Activated naive CD4-positive, alpha-beta T cell treated with anti-CD3 and anti-CD28 coated beads, Interleukin-2, amount 10 ng/mL, durations not matched to agents 7 days and 5 days (primary cell): Measurements from ENCODE around the gene NFATC2.

Source experiments
- CTCF ChIA-PET: fragments of 350-600 bp; sonication (Branson Sonifier 250); formaldehyde crosslinking; loops from one replicate; lab custom pipeline; 2021; ENCODE audit warnings: antibody characterized with exemption; lab: Charles Lee
- DNase-seq: peaks from one replicate; pipeline ENCODE4 v3.0.0-alpha.2; 2020
- H3K27ac Mint-ChIP-seq: one replicate; pipeline ENCODE4 v1.8.0; 2021; ENCODE audit warnings: mild to moderate bottlenecking, moderate library complexity, mixed read lengths
- H3K27me3 Mint-ChIP-seq: one replicate; pipeline ENCODE4 v1.8.0; 2021; ENCODE audit warnings: mild to moderate bottlenecking, mixed read lengths
- H3K36me3 Mint-ChIP-seq: one replicate; pipeline ENCODE4 v1.8.0; 2021; ENCODE audit warnings: mixed read lengths
- H3K4me1 Mint-ChIP-seq: one replicate; pipeline ENCODE4 v1.8.0; 2021; ENCODE audit warnings: mixed read lengths
- H3K4me3 Mint-ChIP-seq: one replicate; pipeline ENCODE4 v1.8.0; 2021; ENCODE audit warnings: mild to moderate bottlenecking, moderate library complexity, mixed read lengths
- H3K9me3 Mint-ChIP-seq: one replicate; pipeline ENCODE4 v1.8.0; 2021; ENCODE audit warnings: mixed read lengths

Gene NFATC2

GRCh38 chr20:51529081-51529681 is 13.3 kb downstream of the NFATC2 start:
- DNase-seq = no peak
- peaks cover 41% of the 10 kb centered on the region for H3K36me3 Mint-ChIP-seq
- peaks cover 98% of the 10 kb centered on the region for H3K4me1 Mint-ChIP-seq
- no peaks in the 10 kb centered on the region for H3K27me3 Mint-ChIP-seq
- no peaks in the 10 kb centered on the region for H3K9me3 Mint-ChIP-seq
- H3K27ac Mint-ChIP-seq = peak overlapping the region; percentile 71
- peak overlapping the region; percentile 14 for H3K4me3 Mint-ChIP-seq
- CTCF ChIA-PET = interaction anchor here (0.8 to 1.6 kb wide), 3 partner anchors 9 to 68 kb away, joined by 3 to 5 read pairs (median 3); no protein-coding TSS in a partner anchor

- Mint-ChIP-seq H3K4me3 (peak overlapping the region; percentile 14), H3K9me3 (no peaks in the 10 kb centered on the region), H3K27me3 (no peaks in the 10 kb centered on the region), H3K36me3 (peaks cover 41% of the 10 kb centered on the region), H3K4me1 (peaks cover 94% of the 10 kb centered on the region), H3K27ac (peak overlapping the region; percentile 71)
- CTCF ChIA-PET = interaction anchor here (0.5 to 1.6 kb wide), 3 partner anchors 9 to 1309 kb away, joined by 3 to 5 read pairs (median 3); no protein-coding TSS in a partner anchor
- DNase-seq = peak; percentile 49
Observed at GRCh38 chr20:51528263-51529027, 14.1 kb downstream of the NFATC2 start.

- CTCF ChIA-PET = interaction anchor here (1.1 to 2.0 kb wide), 2 partner anchors 13 to 14 kb away, joined by 4 to 6 read pairs; no protein-coding TSS in a partner anchor
- peaks cover 42% of the 10 kb centered on the region for H3K36me3 Mint-ChIP-seq
- H3K27me3 Mint-ChIP-seq = no peaks in the 10 kb centered on the region
- DNase-seq = no peak
- H3K27ac Mint-ChIP-seq = peak overlapping the region; percentile 84
- peaks cover 87% of the 10 kb centered on the region for H3K4me1 Mint-ChIP-seq
- H3K9me3 Mint-ChIP-seq = no peaks in the 10 kb centered on the region
- H3K4me3 Mint-ChIP-seq = no peak overlapping the region
Observed at GRCh38 chr20:51526754-51527153, 15.8 kb downstream of the NFATC2 start.

GRCh38 chr20:51526106-51526470 is 16.4 kb downstream of the NFATC2 start:
- peaks cover 40% of the 10 kb centered on the region for H3K36me3 Mint-ChIP-seq
- CTCF ChIA-PET = interaction anchor here (1.1 to 2.0 kb wide), 2 partner anchors 13 to 15 kb away, joined by 4 to 6 read pairs; no protein-coding TSS in a partner anchor
- H3K4me1 Mint-ChIP-seq = peaks cover 83% of the 10 kb centered on the region
- peak overlapping the region; percentile 84 for H3K27ac Mint-ChIP-seq
- H3K4me3 Mint-ChIP-seq = peak overlapping the region; percentile 54
- H3K27me3 Mint-ChIP-seq = no peaks in the 10 kb centered on the region
- H3K9me3 Mint-ChIP-seq = no peaks in the 10 kb centered on the region
- no peak for DNase-seq

GRCh38 chr20:51525241-51526105 is 17.0 kb downstream of the NFATC2 start:
- CTCF ChIA-PET = interaction anchor here (2.0 kb wide), 1 partner anchor 16 kb away, joined by 6 read pairs; no protein-coding TSS in a partner anchor
- peaks cover 39% of the 10 kb centered on the region for H3K36me3 Mint-ChIP-seq

GRCh38 chr20:51523276-51524013 is 19.1 kb downstream of the NFATC2 start:
- H3K4me3 Mint-ChIP-seq = no peak overlapping the region
- peaks cover 49% of the 10 kb centered on the region for H3K36me3 Mint-ChIP-seq
- H3K9me3 Mint-ChIP-seq = no peaks in the 10 kb centered on the region
- peaks cover 62% of the 10 kb centered on the region for H3K4me1 Mint-ChIP-seq
- CTCF ChIA-PET = no interaction called here
- no peak overlapping the region for H3K27ac Mint-ChIP-seq
- no peaks in the 10 kb centered on the region for H3K27me3 Mint-ChIP-seq
- no peak for DNase-seq

More at GRCh38 chr20:51525241-51526105, 17.0 kb downstream of the NFATC2 start:
- no peaks in the 10 kb centered on the region for H3K9me3 Mint-ChIP-seq
- peak; percentile 50 for DNase-seq
- peak overlapping the region; percentile 84 for H3K27ac Mint-ChIP-seq
- H3K4me1 Mint-ChIP-seq = peaks cover 77% of the 10 kb centered on the region
- H3K27me3 Mint-ChIP-seq = no peaks in the 10 kb centered on the region
- H3K4me3 Mint-ChIP-seq = peak overlapping the region; percentile 54

GRCh38 chr20:51522207-51522606 is 20.3 kb downstream of the NFATC2 start:
- DNase-seq = no peak
- peaks cover 56% of the 10 kb centered on the region for H3K36me3 Mint-ChIP-seq
- no peak overlapping the region for H3K27ac Mint-ChIP-seq
- peaks cover 61% of the 10 kb centered on the region for H3K4me1 Mint-ChIP-seq
- H3K9me3 Mint-ChIP-seq = no peaks in the 10 kb centered on the region
- H3K4me3 Mint-ChIP-seq = no peak overlapping the region
- no peaks in the 10 kb centered on the region for H3K27me3 Mint-ChIP-seq
- CTCF ChIA-PET = interaction anchor here (0.6 kb wide), 1 partner anchor 87 kb away, joined by 3 read pairs; no protein-coding TSS in a partner anchor

- H3K9me3 Mint-ChIP-seq = no peaks in the 10 kb centered on the region
- H3K27me3 Mint-ChIP-seq = no peaks in the 10 kb centered on the region
- no peak overlapping the region for H3K27ac Mint-ChIP-seq
- CTCF ChIA-PET = no interaction called here
- peaks cover 78% of the 10 kb centered on the region for H3K36me3 Mint-ChIP-seq
- H3K4me3 Mint-ChIP-seq = no peak overlapping the region
- DNase-seq = no peak
- peaks cover 67% of the 10 kb centered on the region for H3K4me1 Mint-ChIP-seq
Observed at GRCh38 chr20:51517839-51518238, 24.7 kb downstream of the NFATC2 start.

- no peaks in the 10 kb centered on the region for H3K9me3 Mint-ChIP-seq
- peaks cover 77% of the 10 kb centered on the region for H3K36me3 Mint-ChIP-seq
- CTCF ChIA-PET = no interaction called here
- H3K4me3 Mint-ChIP-seq = no peak overlapping the region
- H3K27me3 Mint-ChIP-seq = no peaks in the 10 kb centered on the region
- DNase-seq = no peak
- no peak overlapping the region for H3K27ac Mint-ChIP-seq
- peaks cover 69% of the 10 kb centered on the region for H3K4me1 Mint-ChIP-seq
Observed at GRCh38 chr20:51516855-51517254, 25.7 kb downstream of the NFATC2 start.

GRCh38 chr20:51514836-51515235 is 27.7 kb downstream of the NFATC2 start:
- Mint-ChIP-seq H3K9me3 (no peaks in the 10 kb centered on the region), H3K27me3 (no peaks in the 10 kb centered on the region), H3K36me3 (peaks cover 82% of the 10 kb centered on the region), H3K27ac (peak overlapping the region; percentile 11), H3K4me3 (no peak overlapping the region), H3K4me1 (peaks cover 78% of the 10 kb centered on the region)
- CTCF ChIA-PET = interaction anchor here (1.4 to 2.2 kb wide), 3 partner anchors 55 to 129 kb away, joined by 3 to 8 read pairs (median 6); no protein-coding TSS in a partner anchor
- DNase-seq = no peak

- Mint-ChIP-seq H3K36me3 (peaks cover 86% of the 10 kb centered on the region), H3K4me3 (peak overlapping the region; percentile 3), H3K9me3 (no peaks in the 10 kb centered on the region), H3K27me3 (no peaks in the 10 kb centered on the region), H3K4me1 (peaks cover 84% of the 10 kb centered on the region), H3K27ac (peak overlapping the region; percentile 43)
- CTCF ChIA-PET = interaction anchor here (0.9 to 2.3 kb wide), 6 partner anchors 21 to 128 kb away, joined by 3 to 11 read pairs (median 4); partner anchors contain the start of gene NFATC2
- DNase-seq = no peak
Observed at GRCh38 chr20:51514249-51514648, 28.3 kb downstream of the NFATC2 start.

GRCh38 chr20:51513545-51513944 is 29.0 kb downstream of the NFATC2 start:
- no peaks in the 10 kb centered on the region for H3K9me3 Mint-ChIP-seq
- H3K27ac Mint-ChIP-seq = peak overlapping the region; percentile 84
- peaks cover 90% of the 10 kb centered on the region for H3K36me3 Mint-ChIP-seq
- H3K4me3 Mint-ChIP-seq = no peak overlapping the region
- CTCF ChIA-PET = interaction anchor here (0.7 to 2.3 kb wide), 8 partner anchors 15 to 143 kb away, joined by 3 to 11 read pairs (median 4); partner anchors contain the start of gene NFATC2
- H3K27me3 Mint-ChIP-seq = no peaks in the 10 kb centered on the region
- peaks cover 89% of the 10 kb centered on the region for H3K4me1 Mint-ChIP-seq
- DNase-seq = no peak

- no peaks in the 10 kb centered on the region for H3K9me3 Mint-ChIP-seq
- peaks cover 84% of the 10 kb centered on the region for H3K4me1 Mint-ChIP-seq
- CTCF ChIA-PET = interaction anchor here (0.9 to 2.3 kb wide), 4 partner anchors 16 to 140 kb away, joined by 3 to 11 read pairs (median 4); partner anchors contain the start of gene NFATC2
- no peaks in the 10 kb centered on the region for H3K27me3 Mint-ChIP-seq
- H3K27ac Mint-ChIP-seq = peak overlapping the region; percentile 85
- H3K36me3 Mint-ChIP-seq = peaks cover 89% of the 10 kb centered on the region
- peak; percentile 58 for DNase-seq
- peak overlapping the region; percentile 42 for H3K4me3 Mint-ChIP-seq
Observed at GRCh38 chr20:51512645-51513044, 29.9 kb downstream of the NFATC2 start.
